GM21786 (cell line): ENCODE measurements around the gene PDZD4.

Source experiments
- ATAC-seq: cut with Tn5 transposase; IDR thresholded peaks from one replicate; pipeline ENCODE4 v1.9.1; 2021; ENCODE audit not compliant: unreplicated experiment

Gene PDZD4

DNA sequence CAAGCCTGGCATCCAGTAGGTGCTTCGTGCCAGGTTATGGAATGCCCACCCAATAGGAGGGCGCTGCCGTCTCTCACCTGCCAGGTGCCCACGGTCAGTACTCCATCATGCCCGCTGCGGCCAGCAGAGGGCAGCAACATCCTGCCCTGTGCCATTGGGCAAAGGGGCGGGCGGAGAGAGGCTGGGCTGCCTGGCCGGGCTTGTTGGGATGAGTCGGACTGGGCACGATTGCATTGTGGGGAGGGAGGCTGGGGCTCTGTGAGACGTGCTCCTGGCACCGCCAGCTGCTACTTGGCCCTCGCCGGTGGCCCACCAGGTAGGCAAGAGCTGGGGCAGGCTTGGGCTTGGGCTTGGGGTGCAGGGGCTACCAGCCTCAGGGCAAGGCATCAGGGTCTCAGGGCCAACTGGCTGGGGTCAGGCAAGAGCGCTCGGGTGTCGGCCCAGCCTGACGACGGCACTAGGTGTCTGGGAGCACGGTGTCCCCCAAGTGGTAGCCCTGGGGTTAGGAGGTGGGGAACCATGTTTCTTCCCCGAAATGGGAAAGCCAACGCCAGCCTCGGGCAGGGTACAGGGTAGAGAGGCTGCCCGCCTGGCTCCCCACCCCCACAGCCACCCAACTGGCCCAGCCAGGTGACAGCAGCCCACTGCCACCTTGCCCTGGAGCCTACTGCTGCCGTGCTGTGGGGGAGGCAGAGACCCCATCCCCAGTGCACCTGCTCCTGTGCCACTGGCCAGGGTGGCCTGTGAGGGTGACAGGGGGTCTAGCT, 66.2 kb downstream of the PDZD4 start, which contains the start of gene PLXNB3:
Gene PLXNB3, plus strand, starts transcription at position 261 of the 767 bp plus-strand sequence. CDS start 1,287 bp downstream, outside the sequence.
- peak; percentile 78 for ATAC-seq

DNA sequence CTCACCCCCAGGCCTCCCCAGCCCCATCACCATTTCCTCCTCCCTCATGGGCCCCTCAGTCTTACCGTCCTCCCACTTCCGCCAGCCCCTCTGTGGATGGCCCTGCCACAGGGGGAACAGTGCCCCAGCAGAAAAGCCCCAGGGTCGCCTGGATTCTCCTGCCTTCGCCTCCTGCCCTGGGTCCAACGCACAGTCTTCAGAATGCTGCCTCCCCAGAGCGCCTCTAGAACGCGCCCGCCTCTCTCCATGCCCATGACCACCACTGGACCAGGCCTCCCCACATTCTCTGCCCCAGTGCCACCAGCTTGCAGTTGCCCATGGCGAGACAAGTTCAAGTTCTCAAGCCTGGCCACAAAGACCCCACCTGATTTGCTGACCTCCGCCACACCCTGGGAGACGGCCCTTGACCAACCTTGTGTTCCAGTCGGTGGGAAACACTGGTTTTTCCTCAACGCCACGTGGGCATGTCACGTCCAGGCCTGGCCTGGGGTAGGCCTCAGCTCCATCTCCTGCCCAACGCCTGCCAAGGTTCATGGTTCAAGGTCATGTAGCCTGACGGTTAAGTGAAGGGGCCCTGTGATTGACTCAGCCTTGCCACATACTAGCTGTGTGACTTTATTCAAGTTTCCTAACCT, 66.9 kb downstream of the PDZD4 start:
- no peak for ATAC-seq

DNA sequence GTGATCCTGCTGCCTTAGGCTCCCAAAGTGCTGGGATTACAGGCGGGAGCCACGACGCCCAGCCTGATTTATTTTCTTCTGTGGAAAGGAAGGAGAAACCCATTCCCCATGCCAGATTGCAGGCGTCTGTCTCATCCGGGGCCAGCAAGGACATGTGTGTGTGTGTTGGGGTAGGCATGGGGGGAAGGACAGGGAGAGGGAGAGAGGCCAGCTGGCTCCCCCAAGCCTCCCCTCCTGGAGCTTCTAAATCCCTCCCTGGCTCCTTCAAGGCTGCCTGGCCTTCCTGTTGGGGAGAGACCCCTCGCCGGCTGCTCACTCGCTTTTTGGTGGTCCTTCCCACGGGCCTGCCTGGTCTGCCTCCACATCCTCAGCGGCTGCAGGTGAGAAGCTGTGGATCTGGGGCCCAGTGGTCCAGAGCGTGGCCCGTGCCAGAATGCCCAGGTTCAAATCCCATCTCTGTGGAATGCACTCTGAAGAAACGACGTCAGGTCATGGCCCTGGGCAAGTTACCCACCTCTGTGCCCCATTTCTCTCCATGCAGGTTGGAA, 67.6 kb downstream of the PDZD4 start:
- ATAC-seq = no peak

DNA sequence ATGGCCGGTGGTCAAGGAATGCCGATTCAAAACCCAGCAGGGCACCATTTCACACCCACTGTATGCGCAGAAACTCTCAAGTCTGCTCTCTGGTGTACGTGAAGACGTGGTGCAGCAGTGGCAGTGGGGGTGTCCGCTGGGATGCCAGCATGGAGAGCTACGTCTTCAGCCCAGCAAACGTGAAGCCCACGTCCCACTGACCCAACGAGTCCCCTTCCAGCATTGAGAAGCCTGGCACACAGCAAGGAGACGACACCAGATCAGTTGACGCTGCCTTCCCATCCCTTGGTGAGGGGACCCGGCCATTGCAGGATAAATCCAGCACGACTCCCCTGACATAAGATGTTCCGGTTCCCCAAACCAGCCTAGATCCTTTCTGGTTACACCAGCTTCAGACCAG, 68.5 kb downstream of the PDZD4 start:
- no peak for ATAC-seq

DNA sequence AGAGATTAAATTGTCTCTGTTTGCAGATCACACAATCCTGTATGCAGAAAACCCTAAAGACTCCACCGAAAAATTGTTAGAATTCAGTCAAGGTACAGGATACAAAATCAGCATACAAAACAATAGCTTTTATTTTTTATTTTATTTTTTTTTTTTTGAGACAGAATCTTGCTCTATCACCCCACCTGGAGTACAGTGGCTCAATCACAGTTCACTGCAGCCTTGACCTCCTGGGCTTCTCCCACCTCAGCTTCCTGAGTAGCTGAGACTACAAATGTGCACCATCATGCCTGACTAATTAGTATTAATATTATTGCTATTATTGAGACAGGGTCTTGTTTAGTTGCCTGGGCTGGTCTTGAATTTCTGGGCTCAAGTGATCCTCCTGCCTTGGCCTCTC, 75.2 kb downstream of the PDZD4 start:
- no peak for ATAC-seq
